Stimulated activated CD4-positive, alpha-beta T cell treated with anti-CD3 and anti-CD28 coated beads, Interleukin-4, amount 100 ng/mL, for 24 hours (primary cell): Measurements from ENCODE around the gene PMF1.

Source experiments
- DNase-seq: peaks from one replicate; pipeline ENCODE4 v3.0.0-alpha.2; 2020

The PMF1 gene

DNA sequence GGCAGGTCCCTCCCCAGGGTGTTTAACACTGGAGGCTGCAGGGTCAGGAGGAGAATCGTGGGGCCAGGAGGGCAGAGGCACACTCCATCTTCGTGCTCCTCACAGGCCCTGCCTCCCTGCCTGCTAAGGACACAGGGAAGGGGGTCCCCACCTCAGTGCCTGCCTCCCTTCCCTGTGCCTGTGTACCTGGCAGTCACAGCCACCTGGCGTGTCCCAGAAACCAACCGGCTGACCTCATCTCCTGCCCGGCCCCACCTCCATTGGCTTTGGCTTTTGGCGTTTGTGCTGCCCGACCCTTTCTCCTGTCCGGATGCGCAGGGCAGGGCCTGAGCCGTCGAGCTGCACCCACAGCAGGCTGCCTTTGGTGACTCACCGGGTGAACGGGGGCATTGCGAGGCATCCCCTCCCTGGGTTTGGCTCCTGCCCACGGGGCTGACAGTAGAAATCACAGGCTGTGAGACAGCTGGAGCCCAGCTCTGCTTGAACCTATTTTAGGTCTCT is 28.6 kb downstream of the PMF1 start:
- DNase-seq = no peak

- no peak for DNase-seq
Measured at GRCh38 chr1:156241926-156242325, 29.1 kb downstream of the PMF1 start, which contains the start of gene BGLAP. TSS of gene BGLAP (plus strand) at chr1:156242184. CDS start at chr1:156242232, 48 bp downstream.

DNA sequence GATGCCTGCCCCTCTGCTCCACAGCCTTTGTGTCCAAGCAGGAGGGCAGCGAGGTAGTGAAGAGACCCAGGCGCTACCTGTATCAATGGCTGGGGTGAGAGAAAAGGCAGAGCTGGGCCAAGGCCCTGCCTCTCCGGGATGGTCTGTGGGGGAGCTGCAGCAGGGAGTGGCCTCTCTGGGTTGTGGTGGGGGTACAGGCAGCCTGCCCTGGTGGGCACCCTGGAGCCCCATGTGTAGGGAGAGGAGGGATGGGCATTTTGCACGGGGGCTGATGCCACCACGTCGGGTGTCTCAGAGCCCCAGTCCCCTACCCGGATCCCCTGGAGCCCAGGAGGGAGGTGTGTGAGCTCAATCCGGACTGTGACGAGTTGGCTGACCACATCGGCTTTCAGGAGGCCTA is 29.9 kb downstream of the PMF1 start:
- DNase-seq = no peak

DNA sequence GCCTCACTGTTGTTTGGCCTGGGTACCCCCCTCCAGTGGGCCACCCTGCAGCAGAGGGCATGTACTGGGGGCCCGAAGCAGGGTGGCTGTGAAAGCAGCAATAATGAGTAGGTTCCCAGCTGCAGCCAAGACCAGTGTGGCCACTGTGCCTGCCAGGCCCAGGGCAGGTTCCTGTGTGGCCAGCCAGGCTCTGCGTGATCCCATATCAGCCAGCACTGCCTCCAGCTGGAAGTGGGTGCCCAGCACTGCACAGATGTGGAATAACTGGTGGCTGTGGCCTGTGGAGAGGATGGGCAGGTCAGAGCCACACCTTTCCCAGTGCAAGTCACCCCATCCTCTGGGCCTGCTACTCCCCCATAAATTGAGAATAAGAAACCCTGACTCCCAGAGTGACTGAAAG is 31.3 kb downstream of the PMF1 start:
- no peak for DNase-seq

DNA sequence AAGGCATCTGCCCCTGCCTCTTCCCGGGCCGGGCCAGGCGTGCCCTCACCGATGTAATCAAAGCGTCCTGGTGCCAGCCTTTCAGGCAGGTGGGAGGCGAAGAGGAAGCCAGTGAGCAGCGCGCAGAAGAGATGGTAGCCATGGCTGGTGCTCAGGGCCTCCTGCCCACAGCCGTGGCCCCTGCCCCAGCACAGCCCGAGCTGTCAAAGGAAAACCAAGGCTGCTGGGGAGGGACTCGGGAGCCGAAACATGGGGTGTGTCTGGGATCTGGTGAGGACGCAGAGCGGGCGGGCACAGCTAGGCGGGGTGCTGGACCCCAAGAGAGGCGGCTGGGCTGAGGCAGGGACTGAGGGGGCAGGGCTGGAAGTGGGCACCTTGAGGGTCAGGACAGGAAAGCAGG is 31.9 kb downstream of the PMF1 start:
- DNase-seq = no peak

DNA sequence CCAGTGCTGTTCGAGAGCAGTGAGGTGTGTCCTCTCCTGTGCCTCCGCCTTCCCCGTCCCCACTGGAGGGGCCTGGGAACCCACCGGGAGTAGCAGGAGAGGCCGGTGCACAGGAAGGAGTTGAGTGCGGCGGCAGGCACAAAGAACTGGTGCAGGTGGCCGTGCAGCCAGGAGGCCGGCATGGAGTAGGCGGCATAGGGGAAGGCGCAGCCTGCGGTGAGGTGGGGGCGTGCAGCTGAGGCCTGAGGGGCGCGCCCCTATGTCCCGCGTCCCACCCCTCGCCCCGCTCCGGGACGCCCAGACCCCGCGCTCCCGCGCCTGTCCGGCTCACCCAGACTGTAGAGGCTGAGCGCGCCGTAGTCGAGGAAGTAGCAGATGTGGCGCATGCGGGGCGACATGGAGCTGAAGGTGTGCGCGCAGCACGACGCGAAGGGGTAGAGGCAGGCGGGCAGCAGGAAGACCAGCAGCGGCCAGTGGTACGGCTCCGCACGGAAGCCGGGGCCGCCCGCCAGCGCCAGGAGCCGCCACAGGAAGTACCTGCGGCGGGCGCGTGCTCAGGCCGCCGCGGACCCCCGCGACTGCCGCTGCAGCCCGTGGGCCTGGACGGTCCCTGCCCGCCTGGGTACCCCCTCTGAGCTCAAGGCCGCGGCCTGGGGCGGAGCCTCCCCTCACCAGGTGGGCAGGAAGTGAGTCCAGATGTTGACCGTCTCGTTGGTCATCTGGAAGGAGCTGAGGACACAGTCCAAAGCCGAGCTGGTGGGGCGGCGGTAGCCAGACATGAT is 32.8 kb downstream of the PMF1 start:
- DNase-seq = peak; percentile 39

DNA sequence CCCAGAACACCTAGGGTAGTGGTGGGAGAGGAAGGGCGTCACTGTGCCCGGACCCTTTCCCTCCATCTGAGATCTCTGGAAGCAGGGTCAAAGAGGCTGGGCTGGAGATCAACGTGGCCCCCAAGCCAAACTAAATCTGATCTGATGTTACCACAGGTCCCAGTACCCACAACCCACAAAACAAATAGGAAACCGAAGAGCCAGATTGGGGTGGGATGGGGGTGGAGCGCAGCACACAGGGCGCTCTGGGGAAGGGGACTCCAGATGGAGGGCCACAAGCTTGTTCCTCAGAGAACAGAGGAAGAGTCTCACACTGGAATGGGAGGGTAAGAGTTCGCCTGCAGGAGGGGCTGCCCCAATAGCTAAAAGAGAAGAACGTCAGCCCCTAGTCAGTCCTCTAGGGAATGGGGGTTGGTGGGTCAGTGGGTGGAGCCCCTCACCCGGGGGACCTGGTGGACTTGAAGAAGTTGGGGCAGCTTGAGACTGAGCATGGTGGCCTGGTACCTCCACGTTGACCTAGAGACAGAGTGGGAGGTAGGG is 33.5 kb downstream of the PMF1 start:
- no peak for DNase-seq

DNA sequence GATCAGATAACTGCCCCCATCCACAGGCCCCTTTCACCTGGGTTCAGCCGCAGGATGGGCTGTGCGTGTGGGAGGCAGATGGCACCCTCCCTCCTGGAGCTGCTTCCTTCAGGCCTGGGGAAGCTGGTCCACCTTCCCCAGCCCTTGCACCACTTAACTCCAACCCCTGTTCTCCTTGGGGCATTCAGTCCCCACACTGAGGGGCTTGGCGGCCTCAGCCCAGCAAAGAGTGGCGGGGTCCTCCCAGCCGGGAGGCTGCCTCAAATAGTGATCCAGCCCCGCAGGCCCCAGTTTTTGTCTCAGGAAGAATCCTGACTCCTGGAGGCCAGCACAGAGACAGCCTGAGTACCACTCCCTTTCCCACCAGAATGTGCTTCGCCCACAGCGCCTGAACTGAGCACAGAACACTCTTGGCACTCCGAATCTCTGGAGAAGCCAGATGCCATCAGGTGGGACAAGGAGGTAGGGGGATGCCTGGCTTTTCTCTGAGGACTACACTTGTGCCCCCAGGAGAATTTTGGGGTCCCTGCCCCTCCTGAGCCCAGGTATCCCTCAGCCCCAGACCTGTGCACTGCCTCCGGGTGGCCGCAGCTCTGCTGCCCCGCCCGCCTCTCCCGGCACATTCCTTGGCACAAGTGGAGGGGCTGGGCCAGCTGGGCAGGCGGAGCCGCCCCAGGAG is 34.1 kb downstream of the PMF1 start:
- no peak for DNase-seq

- no peak for DNase-seq
Measured at GRCh38 chr1:156247460-156248322, 34.9 kb downstream of the PMF1 start, which contains the start of gene PAQR6. TSS of gene PAQR6 (minus strand) at chr1:156248056. CDS start at chr1:156246731, 1,325 bp downstream.

DNA sequence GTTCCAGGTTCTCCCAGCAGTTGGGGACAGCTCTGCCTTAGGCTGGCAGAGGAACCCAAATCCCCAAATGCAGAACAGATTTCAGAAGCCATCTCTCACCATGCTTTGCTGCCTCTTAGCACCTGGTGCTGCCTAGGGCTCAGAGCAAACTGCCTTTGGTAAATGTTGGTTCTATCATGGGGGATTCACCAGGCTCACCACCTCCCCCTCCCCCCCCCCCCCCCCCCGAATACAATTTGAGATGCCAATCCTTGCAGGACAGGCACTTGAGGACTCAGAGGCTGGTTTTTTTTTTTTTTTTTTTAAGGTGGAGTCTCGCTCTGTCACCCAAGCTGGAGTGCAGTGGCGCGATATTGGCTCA is 35.5 kb downstream of the PMF1 start:
- no peak for DNase-seq

DNA sequence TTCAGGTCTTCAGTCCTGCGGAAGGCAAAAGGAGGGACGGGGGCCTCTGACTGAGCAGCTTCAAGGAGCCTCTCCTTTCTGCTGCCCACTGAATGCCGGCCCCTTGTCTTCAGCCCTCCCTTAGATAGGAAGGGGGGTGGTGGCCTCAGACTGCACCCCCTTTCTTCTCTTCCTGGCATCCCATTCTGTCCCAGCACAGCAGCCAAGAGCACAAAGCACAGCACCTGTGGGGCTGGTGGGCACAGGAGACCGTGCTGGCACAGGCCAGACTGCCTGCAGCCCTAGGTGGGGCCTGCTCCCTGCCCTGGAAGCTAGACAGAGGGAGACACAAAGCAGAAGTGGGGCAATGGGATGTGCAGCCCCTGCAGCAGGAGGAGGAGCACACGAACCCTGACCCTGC is 36.8 kb downstream of the PMF1 start:
- no peak for DNase-seq

- no peak for DNase-seq
Measured at GRCh38 chr1:156251527-156251926, 38.7 kb downstream of the PMF1 start.

DNA sequence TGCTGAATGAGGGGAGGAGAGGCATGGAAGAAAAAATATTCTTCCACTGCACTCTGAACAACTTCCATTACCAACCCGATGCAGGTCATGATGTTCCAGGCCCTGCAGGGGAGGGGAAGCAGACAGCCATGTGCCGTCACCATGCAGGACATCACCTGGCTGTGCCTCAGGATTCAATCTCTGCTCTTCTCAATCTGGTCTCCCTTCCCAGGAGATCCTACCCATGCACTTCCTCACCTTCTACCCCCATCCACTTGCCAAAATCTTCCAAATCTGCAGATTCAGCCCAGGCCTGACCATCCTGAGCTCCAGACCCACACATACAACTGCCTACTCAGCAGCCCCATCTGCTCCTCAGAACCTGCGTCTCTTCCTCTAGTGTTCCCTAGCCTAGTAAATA is 40.8 kb downstream of the PMF1 start:
- no peak for DNase-seq

DNA sequence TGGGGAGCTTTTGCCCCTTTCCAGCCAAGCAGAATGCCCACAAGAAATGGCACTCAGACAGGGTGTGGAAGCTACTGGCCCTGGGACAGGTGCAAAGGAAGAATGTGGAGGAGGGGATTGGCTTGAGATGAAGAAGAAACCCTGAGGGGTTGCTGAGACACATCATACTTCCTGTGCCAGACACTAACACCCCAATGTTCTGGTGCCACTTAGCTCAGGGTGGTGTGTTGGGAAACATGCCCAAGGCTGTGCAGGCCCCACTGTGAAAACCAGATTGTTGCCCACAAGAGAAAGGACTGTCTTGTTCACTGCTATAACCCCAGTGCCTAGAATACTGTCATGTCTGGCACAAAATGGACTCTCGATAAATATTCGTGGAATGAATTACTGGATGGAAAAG is 44.9 kb downstream of the PMF1 start:
- DNase-seq = no peak

GRCh38 chr1:156258859-156259258 is 46.1 kb downstream of the PMF1 start:
- no peak for DNase-seq

- no peak for DNase-seq
Measured at GRCh38 chr1:156259805-156260204, 47.0 kb downstream of the PMF1 start.

DNA sequence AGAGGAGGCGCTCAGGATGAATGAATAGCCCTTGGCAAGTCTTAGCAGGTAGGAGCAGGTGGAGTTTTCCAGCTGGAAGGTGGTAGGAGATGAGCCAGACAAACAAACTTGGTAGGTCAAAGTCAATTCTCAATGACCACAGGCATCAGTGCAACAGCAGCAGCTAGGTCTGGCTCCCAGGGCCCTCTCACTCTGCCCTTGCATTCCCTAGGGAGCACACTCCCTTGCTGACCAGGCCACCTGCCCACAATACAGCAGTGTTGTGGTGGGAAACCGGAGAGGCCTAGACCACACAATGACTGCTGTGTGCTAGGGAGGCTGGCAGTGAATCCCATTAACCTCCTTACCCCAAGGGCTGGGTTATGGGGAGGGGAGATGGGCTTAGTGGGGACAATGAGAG is 48.1 kb downstream of the PMF1 start:
- no peak for DNase-seq

GRCh38 chr1:156262461-156263287 is 49.9 kb downstream of the PMF1 start:
- peak; percentile 28 for DNase-seq

GRCh38 chr1:156263288-156263655 is 50.5 kb downstream of the PMF1 start:
- DNase-seq = no peak

DNA sequence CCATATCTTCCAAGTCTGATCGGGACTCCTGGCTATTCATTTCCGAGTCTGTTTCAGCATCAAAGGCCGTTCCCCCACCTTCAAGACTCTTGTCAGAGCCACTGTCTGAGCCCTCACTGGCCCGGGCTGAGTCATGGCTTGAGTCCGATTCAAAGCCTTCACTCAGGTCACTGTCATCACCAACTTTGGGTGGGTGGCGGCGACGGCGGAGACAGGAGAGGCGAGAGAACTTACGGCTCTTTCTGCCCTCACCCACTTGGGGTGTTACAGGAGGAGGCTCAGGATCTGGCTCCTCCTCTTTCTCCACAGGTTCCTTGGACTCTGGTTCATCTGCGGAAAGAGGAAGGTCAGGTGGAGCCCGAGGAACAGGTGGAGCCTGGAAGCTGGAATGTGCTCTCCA is 53.2 kb downstream of the PMF1 start:
- no peak for DNase-seq

GRCh38 chr1:156268336-156268735 is 55.5 kb downstream of the PMF1 start:
- DNase-seq = no peak

DNA sequence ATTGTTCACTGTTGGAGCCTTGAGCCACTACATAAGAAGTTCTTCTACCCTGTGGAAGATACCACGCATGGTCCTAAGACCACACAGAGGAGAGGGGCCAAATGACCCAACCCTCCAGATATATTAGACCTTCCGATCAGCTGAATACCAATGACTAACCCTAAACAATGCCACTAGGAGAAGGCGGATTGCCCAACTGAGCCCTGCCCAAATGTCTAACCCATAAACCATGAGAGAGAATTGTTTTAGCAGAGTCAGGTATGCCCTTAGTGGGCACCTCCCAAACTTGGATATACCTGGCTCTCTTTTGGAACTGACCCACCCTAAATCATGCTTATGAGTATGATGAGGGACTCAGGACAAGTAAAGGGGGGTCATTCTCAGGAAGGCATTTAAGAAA is 57.5 kb downstream of the PMF1 start:
- DNase-seq = no peak
